ENCODE results near the gene LRRC3. TPM values are rescaled to one million over a fixed set of nuclear protein-coding genes. Genes with fewer than 3 reads are reported as not detected.

LRRC3 gene
- total and polyA plus RNA-seq, 2 donors (not counting 3 experiments of a cell fraction or from before 2014, with no cell fraction given), result 4.8 to 4.9 TPM

DNA sequence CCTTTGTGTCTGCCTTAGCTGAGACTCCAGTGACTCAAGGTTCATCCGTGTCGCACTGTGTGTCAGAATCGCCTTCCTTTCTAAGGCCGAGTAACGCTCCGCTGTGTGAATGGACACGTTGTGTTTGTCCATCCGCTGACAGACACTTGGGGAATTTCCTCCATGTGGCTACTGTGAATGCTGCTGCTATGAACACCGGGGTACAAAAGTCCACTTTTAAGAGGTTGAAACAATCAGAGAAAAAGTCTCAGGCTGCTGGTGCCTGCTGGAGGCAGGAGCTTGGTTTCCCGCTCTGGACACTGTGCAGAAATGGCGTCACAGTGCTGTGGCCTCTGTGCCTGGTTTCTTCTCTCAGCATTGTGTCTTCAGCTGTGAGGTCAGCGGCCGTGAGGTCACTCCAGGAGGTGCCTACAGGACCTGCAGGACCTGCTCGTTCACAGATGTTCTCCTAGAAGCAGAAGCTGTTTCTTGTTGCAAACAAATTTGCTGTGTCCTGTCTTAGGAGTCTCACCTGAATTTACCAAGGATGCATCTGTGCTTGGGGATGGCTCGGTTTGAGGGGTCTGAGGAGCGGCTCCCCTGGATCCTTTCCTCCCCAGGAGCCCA, 50.5 kb downstream of the LRRC3 start:
- ChIA-PET POLR2A (interaction anchor here (0.5 kb wide), 1 partner anchor 30 kb away, joined by 4 read pairs; no protein-coding TSS in a partner anchor), CTCF (interaction anchor here (1.2 to 2.2 kb wide), 3 partner anchors 12 to 296 kb away, joined by 3 to 11 read pairs (median 4); partner anchors contain the start of gene UBE2G2)
- no peak overlapping the region for H3K4me3 ChIP-seq (replicated peaks in 1 of 3; ENCODE audit: insufficient read depth in 1 of 3, low read depth in 1 of 3, low read length in 3 of 3)
- DNase-seq (ENCODE audit: low read depth, low spot score) (no peak), FAIRE-seq (no peak)
- H3K36me3 ChIP-seq (ENCODE audit: control insufficient read depth in 2 of 2, extremely low read depth in 1 of 2, insufficient read depth in 2 of 2, low read length in 2 of 2), result no peaks in the 10 kb centered on the region
- H3K27ac ChIP-seq (ENCODE audit: insufficient read depth, low read depth, low read length), result no peak overlapping the region
- H3K4me2 ChIP-seq (ENCODE audit: insufficient read depth, low read length), result no peak overlapping the region
- dilution Hi-C loops (cut with MboI; ENCODE audit: extremely low pct_ligation_motif_present, low sequenced_read_pairs), result no loop called here
- no peaks in the 10 kb centered on the region for H3K9me3 ChIP-seq (replicated peaks; ENCODE audit: control insufficient read depth, insufficient read depth, low read length)
- H2AFZ ChIP-seq (ENCODE audit: low read depth, low read length), result no peak overlapping the region
- no peaks in the 10 kb centered on the region for H3K27me3 ChIP-seq (ENCODE audit: control insufficient read depth in 2 of 2, insufficient read depth in 2 of 2, low read length in 2 of 2)
- TF ChIP-seq POLR2A (IDR thresholded peaks at IDR 0.05; ENCODE audit: low read depth, low read length) (no peak), MYC (IDR thresholded peaks at IDR 0.05; ENCODE audit: low read depth, low read length) (no peak), FOS (IDR thresholded peaks at IDR 0.05; ENCODE audit: borderline replicate concordance, insufficient read depth, low read length) (no peak)
- H3K9me1 ChIP-seq (replicated peaks; ENCODE audit: control insufficient read depth, extremely low read depth, insufficient read depth, low read length), result no peaks in the 10 kb centered on the region
- no peak overlapping the region for H3K9ac ChIP-seq (replicated peaks; ENCODE audit: extremely low read depth, insufficient read depth, low read length)
- no TSS peak for BruUV-seq (replicated peaks)
- intact Hi-C loops (cut with micrococcal nuclease), result no loop called here
- no peaks in the 10 kb centered on the region for H4K20me1 ChIP-seq (replicated peaks; ENCODE audit: control insufficient read depth, extremely low read depth, insufficient read depth, low read length)
- no peaks in the 10 kb centered on the region for H3K4me1 ChIP-seq (ENCODE audit: control insufficient read depth, extremely low read depth, insufficient read depth, low read length)
- H3K79me2 ChIP-seq (ENCODE audit: control insufficient read depth, insufficient read depth, low read length), result no peaks in the 10 kb centered on the region

DNA sequence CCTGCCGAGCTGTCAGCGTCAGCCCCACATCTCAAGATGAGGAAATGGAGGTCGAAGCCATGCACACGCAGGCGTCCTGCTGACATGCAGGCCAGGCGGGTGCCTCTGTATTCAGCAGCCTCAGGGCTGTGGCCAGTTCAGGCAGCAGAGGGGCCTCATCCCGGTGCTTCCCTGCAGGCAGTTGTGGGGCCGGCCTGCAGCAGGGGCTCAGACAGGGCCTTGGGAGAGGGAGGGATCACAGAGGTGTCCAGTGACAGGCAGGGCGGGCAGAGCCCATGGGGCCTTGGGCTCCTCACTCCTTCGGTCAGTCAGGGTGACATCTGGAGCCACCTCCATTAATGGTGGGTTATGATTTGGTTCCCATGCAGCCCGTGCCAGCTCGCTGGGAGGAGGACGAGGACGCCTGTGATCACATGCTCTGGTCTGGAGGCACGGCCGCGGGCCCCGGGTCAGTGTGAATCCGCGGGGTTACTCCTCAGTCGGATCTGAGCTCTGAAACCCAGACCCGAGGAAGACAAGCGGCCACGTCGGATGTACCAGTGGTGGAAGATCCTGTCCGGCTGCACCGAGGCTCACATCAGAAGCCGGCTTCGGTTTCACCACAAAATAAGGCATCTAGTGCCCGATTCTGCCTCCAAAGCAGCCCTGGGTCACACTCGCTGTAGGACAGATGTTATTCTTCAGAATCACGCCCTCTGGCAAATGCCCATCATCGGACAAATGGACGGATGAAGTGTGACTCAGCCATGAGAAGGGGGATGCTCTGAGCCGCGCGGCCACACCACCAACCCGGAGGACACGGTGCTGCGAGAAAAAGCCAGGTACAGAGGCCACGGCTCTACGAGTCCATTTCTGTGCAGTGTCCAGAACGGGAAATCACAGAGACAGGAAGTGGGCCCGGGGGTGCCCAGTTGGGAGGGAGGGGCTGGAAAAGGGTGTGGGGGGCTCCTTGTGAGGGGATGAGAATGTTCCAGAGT, 51.3 kb downstream of the LRRC3 start:
- Histone ChIP-seq H3K9me1 (replicated peaks; ENCODE audit: control insufficient read depth, extremely low read depth, insufficient read depth, low read length) (no peaks in the 10 kb centered on the region), H4K20me1 (replicated peaks; ENCODE audit: control insufficient read depth, extremely low read depth, insufficient read depth, low read length) (no peaks in the 10 kb centered on the region), H3K27me3 (ENCODE audit: control insufficient read depth in 2 of 2, insufficient read depth in 2 of 2, low read length in 2 of 2) (no peaks in the 10 kb centered on the region), H2AFZ (ENCODE audit: low read depth, low read length) (no peak overlapping the region), H3K36me3 (ENCODE audit: control insufficient read depth in 2 of 2, extremely low read depth in 1 of 2, insufficient read depth in 2 of 2, low read length in 2 of 2) (no peaks in the 10 kb centered on the region), H3K4me2 (ENCODE audit: insufficient read depth, low read length) (no peak overlapping the region), H3K9me3 (replicated peaks; ENCODE audit: control insufficient read depth, insufficient read depth, low read length) (no peaks in the 10 kb centered on the region), H3K4me3 (replicated peaks in 1 of 3; ENCODE audit: insufficient read depth in 1 of 3, low read depth in 1 of 3, low read length in 3 of 3) (no peak overlapping the region), H3K4me1 (ENCODE audit: control insufficient read depth, extremely low read depth, insufficient read depth, low read length) (no peaks in the 10 kb centered on the region), H3K27ac (ENCODE audit: insufficient read depth, low read depth, low read length) (no peak overlapping the region), H3K9ac (replicated peaks; ENCODE audit: extremely low read depth, insufficient read depth, low read length) (no peak overlapping the region), H3K79me2 (ENCODE audit: control insufficient read depth, insufficient read depth, low read length) (no peaks in the 10 kb centered on the region)
- CTCF ChIA-PET, result interaction anchor here (1.2 to 2.2 kb wide), 4 partner anchors 13 to 295 kb away, joined by 3 to 11 read pairs (median 4); partner anchors contain the start of gene UBE2G2
- no TSS peak for BruUV-seq (replicated peaks)
- TF ChIP-seq FOS (IDR thresholded peaks at IDR 0.05; ENCODE audit: borderline replicate concordance, insufficient read depth, low read length) (no peak), POLR2AphosphoS5 (IDR thresholded peaks at IDR 0.05; ENCODE audit: insufficient read depth, low read depth, low read length) (no peak), GATA2 (IDR thresholded peaks at IDR 0.05; ENCODE audit: insufficient read depth, insufficient read length, low read depth, low read length) (no peak), EZH2 (IDR thresholded peaks at IDR 0.05; ENCODE audit: borderline replicate concordance, low read depth, low read length, severe bottlenecking) (no peak), JUN (IDR thresholded peaks at IDR 0.05; ENCODE audit: borderline replicate concordance, insufficient read depth, insufficient read length, low read depth) (no peak), MYC (IDR thresholded peaks at IDR 0.05; ENCODE audit: low read depth, low read length) (no peak), POLR2A (IDR thresholded peaks at IDR 0.05; ENCODE audit: low read depth, low read length) (no peak)
- TF ChIP-seq, protein P1, sequence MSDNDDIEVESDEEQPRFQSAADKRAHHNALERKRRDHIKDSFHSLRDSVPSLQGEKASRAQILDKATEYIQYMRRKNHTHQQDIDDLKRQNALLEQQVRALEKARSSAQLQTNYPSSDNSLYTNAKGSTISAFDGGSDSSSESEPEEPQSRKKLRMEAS (IDR thresholded peaks at IDR 0.05; ENCODE audit: insufficient read depth, insufficient read length), result no peak
- TF ChIP-seq, protein P2, sequence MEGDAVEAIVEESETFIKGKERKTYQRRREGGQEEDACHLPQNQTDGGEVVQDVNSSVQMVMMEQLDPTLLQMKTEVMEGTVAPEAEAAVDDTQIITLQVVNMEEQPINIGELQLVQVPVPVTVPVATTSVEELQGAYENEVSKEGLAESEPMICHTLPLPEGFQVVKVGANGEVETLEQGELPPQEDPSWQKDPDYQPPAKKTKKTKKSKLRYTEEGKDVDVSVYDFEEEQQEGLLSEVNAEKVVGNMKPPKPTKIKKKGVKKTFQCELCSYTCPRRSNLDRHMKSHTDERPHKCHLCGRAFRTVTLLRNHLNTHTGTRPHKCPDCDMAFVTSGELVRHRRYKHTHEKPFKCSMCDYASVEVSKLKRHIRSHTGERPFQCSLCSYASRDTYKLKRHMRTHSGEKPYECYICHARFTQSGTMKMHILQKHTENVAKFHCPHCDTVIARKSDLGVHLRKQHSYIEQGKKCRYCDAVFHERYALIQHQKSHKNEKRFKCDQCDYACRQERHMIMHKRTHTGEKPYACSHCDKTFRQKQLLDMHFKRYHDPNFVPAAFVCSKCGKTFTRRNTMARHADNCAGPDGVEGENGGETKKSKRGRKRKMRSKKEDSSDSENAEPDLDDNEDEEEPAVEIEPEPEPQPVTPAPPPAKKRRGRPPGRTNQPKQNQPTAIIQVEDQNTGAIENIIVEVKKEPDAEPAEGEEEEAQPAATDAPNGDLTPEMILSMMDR (IDR thresholded peaks at IDR 0.05; ENCODE audit: extremely low read depth in 1 of 2, insufficient read depth in 1 of 2, low read depth in 1 of 2, low read length in 2 of 2), result no peak
- DNase-seq (ENCODE audit: low read depth, low spot score) (no peak), FAIRE-seq (no peak)
- intact Hi-C loops (cut with micrococcal nuclease), result no loop called here
- POLR2A ChIA-PET, result no interaction called here
- dilution Hi-C loops (cut with MboI; ENCODE audit: extremely low pct_ligation_motif_present, low sequenced_read_pairs), result no loop called here

All from endothelial cell of umbilical vein (primary cell).